AG04449 (cell line): ENCODE results near the gene TMEM123.

ENCODE experiments used
- CTCF ChIA-PET: fragments of 350-600 bp; formaldehyde crosslinking; extraction: SDS; loops from one replicate; lab custom pipeline; 2021; ENCODE audit warnings: antibody characterized with exemption; lab: Yijun Ruan, JAX
- POLR2A ChIA-PET: fragments of 400-600, 350-600 bp; formaldehyde crosslinking; extraction: SDS; loops from one replicate; lab custom pipeline; 2020; ENCODE audit warnings: antibody characterized with exemption, inconsistent platforms; lab: Yijun Ruan, JAX
- DNase-seq: peaks from one replicate; pipeline ENCODE4 v3.0.0-alpha.2; 2010; ENCODE audit warnings: low read depth, low spot score
- H3K4me3 ChIP-seq: 2 replicates; pipeline ENCODE4 v1.5.1; 2011; ENCODE audit warnings: low read depth, mild to moderate bottlenecking, control low read depth, low read length
- CTCF ChIP-seq: IDR thresholded peaks from one replicate; pipeline ENCODE4 v1.5.1; 2011; ENCODE audit warnings: mild to moderate bottlenecking, moderate library complexity, low read length, control low read depth, inconsistent platforms; ENCODE audit not compliant: insufficient read depth; ENCODE audit errors: missing control alignments

Gene TMEM123

GRCh38 chr11:102457056-102457677, 4.6 kb upstream of the TMEM123 start:
- ChIA-PET POLR2A (no interaction called here), CTCF (interaction anchor here (1.3 to 1.4 kb wide), 3 partner anchors 14 to 66 kb away, joined by 3 to 8 read pairs (median 4); no protein-coding TSS in a partner anchor)
- H3K4me3 ChIP-seq, result no peak overlapping the region
- DNase-seq, result no peak
- TF ChIP-seq CTCF, result no peak

- DNase-seq, result no peak
- ChIA-PET CTCF (interaction anchor here (1.3 kb wide), 1 partner anchor 15 kb away, joined by 3 read pairs; no protein-coding TSS in a partner anchor), POLR2A (no interaction called here)
- TF ChIP-seq CTCF, result no peak
- no peak overlapping the region for H3K4me3 ChIP-seq
Measured at GRCh38 chr11:102456381-102456780, 3.8 kb upstream of the TMEM123 start.

GRCh38 chr11:102453921-102454320, 1.4 kb upstream of the TMEM123 start:
- POLR2A ChIA-PET, result no interaction called here
- CTCF ChIA-PET, result interaction anchor here (0.7 to 1.1 kb wide), 3 partner anchors 22 to 213 kb away, joined by 3 read pairs; no protein-coding TSS in a partner anchor
- no peak for TF ChIP-seq CTCF
- no peak overlapping the region for H3K4me3 ChIP-seq
- DNase-seq, result no peak

GRCh38 chr11:102453302-102453695, 734 bp upstream of the TMEM123 start:
- POLR2A ChIA-PET, result no interaction called here
- peak overlapping the region; percentile 89 for H3K4me3 ChIP-seq
- CTCF ChIA-PET, result interaction anchor here (0.7 to 1.1 kb wide), 3 partner anchors 23 to 213 kb away, joined by 3 read pairs; no protein-coding TSS in a partner anchor
- no peak for TF ChIP-seq CTCF
- no peak for DNase-seq

- H3K4me3 ChIP-seq, result peak overlapping the region; percentile 89
- ChIA-PET CTCF (interaction anchor here (2.3 kb wide), 1 partner anchor 61 kb away, joined by 13 read pairs; no protein-coding TSS in a partner anchor), POLR2A (interaction anchor here (0.8 kb wide), 1 partner anchor 103 kb away, joined by 4 read pairs; no protein-coding TSS in a partner anchor)
- TF ChIP-seq CTCF, result no peak
- no peak for DNase-seq
Measured at GRCh38 chr11:102451681-102452460, 694 bp downstream of the TMEM123 start.
